H1 (cell line): ENCODE results near the gene KCNH4. TPM values are rescaled to one million over a fixed set of nuclear protein-coding genes. Genes with fewer than 3 reads are reported as not detected.

Experiments used
- CTCF ChIA-PET: fragments of 300-600 bp; sonication (Branson Sonifier 250); formaldehyde crosslinking; loops from one replicate; lab custom pipeline; 2021; ENCODE audit not compliant: partially characterized antibody; lab: Charles Lee
- POLR2A ChIA-PET: fragments of 300-600 bp; sonication (Branson Sonifier 250); formaldehyde crosslinking; loops from one replicate; lab custom pipeline; 2021; ENCODE audit warnings: inconsistent platforms; ENCODE audit not compliant: partially characterized antibody; lab: Charles Lee
- DNase-seq, 2 experiments: peaks; one replicate each; pipeline versions ENCODE4 v3.0.0 to v3.0.0-alpha.2; 2010 to 2022; ENCODE audit warnings: low spot score in 2 of 2, low read depth in 1 of 2, mixed read lengths in 1 of 2
- FAIRE-seq: peaks from 2 replicates; lab custom pipeline; 2011; peaks lifted over from hg19 to GRCh38; lab: Jason Lieb, UNC
- H2AFZ ChIP-seq: 2 replicates; pipeline ENCODE4 v1.8.1; 2012; ENCODE audit warnings: low read length, inconsistent platforms
- H2AK5ac ChIP-seq: 2 replicates; pipeline ENCODE4 v1.6.1; 2013; ENCODE audit warnings: low read depth, low read length
- H2BK120ac ChIP-seq: replicated peaks from 2 replicates; pipeline ENCODE3; 2013; ENCODE audit warnings: low read depth, low read length, inconsistent platforms
- H2BK12ac ChIP-seq: 2 replicates; pipeline ENCODE4 v1.6.1; 2013; ENCODE audit warnings: low read depth, low read length
- H2BK15ac ChIP-seq: 2 replicates; pipeline ENCODE4 v1.6.1; 2013; ENCODE audit warnings: low read length
- H2BK20ac ChIP-seq: 2 replicates; pipeline ENCODE4 v1.6.1; 2013; ENCODE audit warnings: low read length
- H2BK5ac ChIP-seq: 2 replicates; pipeline ENCODE4 v1.6.1; 2013; ENCODE audit warnings: low read depth, low read length
- H3K14ac ChIP-seq: 2 replicates; pipeline ENCODE4 v1.6.1; 2013; ENCODE audit warnings: inconsistent platforms; ENCODE audit not compliant: insufficient read length
- H3K18ac ChIP-seq: 2 replicates; pipeline ENCODE4 v1.6.1; 2013; ENCODE audit warnings: low read length; ENCODE audit errors: extremely low read depth
- H3K23ac ChIP-seq: 2 replicates; pipeline ENCODE4 v1.6.1; 2013; ENCODE audit warnings: inconsistent platforms; ENCODE audit not compliant: insufficient read length
- H3K23me2 ChIP-seq: 2 replicates; pipeline ENCODE4 v1.6.1; 2013; ENCODE audit warnings: low read depth, low read length
- H3K27ac ChIP-seq: 2 replicates; pipeline ENCODE4 v1.6.1; 2011; ENCODE audit warnings: low read depth, low read length, inconsistent platforms
- H3K27me3 ChIP-seq, 4 experiments: replicated peaks in 1 of 4; 1 replicate in 1 of 4; 2 replicates in 3 of 4; pipeline versions ENCODE4 v1.6.1 to v1.8.1; 2011 to 2013; ENCODE audit warnings: low read length in 3 of 4, mild to moderate bottlenecking in 3 of 4, inconsistent platforms in 2 of 4, mixed read lengths in 2 of 4, moderate library complexity in 1 of 4; ENCODE audit not compliant: control insufficient read depth in 3 of 4, insufficient read depth in 3 of 4; ENCODE audit errors: extremely low read depth in 1 of 4
- H3K36me3 ChIP-seq, 4 experiments: 2 replicates each; pipeline versions ENCODE4 v1.6.1 to v1.8.1; 2011 to 2013; ENCODE audit warnings: mild to moderate bottlenecking in 4 of 4, low read length in 3 of 4, moderate library complexity in 2 of 4, control low read depth in 1 of 4, inconsistent platforms in 1 of 4; ENCODE audit not compliant: insufficient read depth in 4 of 4, control insufficient read depth in 2 of 4
- H3K4ac ChIP-seq: replicated peaks from 2 replicates; pipeline ENCODE3; 2013; ENCODE audit warnings: low read length, low read depth, mixed read lengths, inconsistent platforms; ENCODE audit not compliant: insufficient read length
- H3K4me1 ChIP-seq, 4 experiments: replicated peaks in 1 of 4; 1 replicate in 1 of 4; 2 replicates in 3 of 4; pipeline versions ENCODE4 v1.6.1 to v1.8.1; 2011 to 2013; ENCODE audit warnings: low read length in 3 of 4, inconsistent platforms in 2 of 4, mixed read lengths in 1 of 4; ENCODE audit not compliant: insufficient read depth in 4 of 4, control insufficient read depth in 3 of 4
- H3K4me2 ChIP-seq, 2 experiments: 2 replicates each; pipeline versions ENCODE4 v1.6.1 to v1.8.1; 2011 to 2013; ENCODE audit warnings: low read depth in 2 of 2, low read length in 2 of 2, control low read depth in 1 of 2, inconsistent platforms in 1 of 2, mild to moderate bottlenecking in 1 of 2; ENCODE audit not compliant: insufficient read depth in 1 of 2
- H3K4me3 ChIP-seq, 4 experiments: fragments of 200-600, 300-600 bp in 1 of 4; sonication (generic), shearing (Covaris generic), sonication (Bioruptor Twin) in 1 of 4; 2 replicates each; pipeline versions ENCODE4 v1.5.1 to v1.8.1; 2011 to 2016; ENCODE audit warnings: low read length in 4 of 4, low read depth in 3 of 4, control low read depth in 2 of 4, inconsistent platforms in 2 of 4, mild to moderate bottlenecking in 2 of 4, mixed read lengths in 1 of 4, moderate library complexity in 1 of 4; ENCODE audit not compliant: insufficient read depth in 2 of 4; ENCODE audit errors: extremely low read depth in 1 of 4
- H3K56ac ChIP-seq: replicated peaks from 2 replicates; pipeline ENCODE3; 2013; ENCODE audit warnings: low read depth, mild to moderate bottlenecking, mixed read lengths, low read length, inconsistent platforms; ENCODE audit not compliant: insufficient read length
- H3K79me1 ChIP-seq: 2 replicates; pipeline ENCODE4 v1.6.1; 2013; ENCODE audit warnings: low read depth, low read length, control low read depth
- H3K79me2 ChIP-seq, 2 experiments: 2 replicates each; pipeline versions ENCODE4 v1.6.1 to v1.8.1; 2012 to 2013; ENCODE audit warnings: low read length in 2 of 2, mild to moderate bottlenecking in 2 of 2, inconsistent platforms in 1 of 2; ENCODE audit not compliant: insufficient read depth in 2 of 2, control insufficient read depth in 1 of 2
- H3K9ac ChIP-seq, 4 experiments: replicated peaks in 1 of 4; 1 replicate in 1 of 4; 2 replicates in 3 of 4; pipeline versions ENCODE4 v1.6.1 to v1.8.1; 2011 to 2013; ENCODE audit warnings: low read depth in 3 of 4, low read length in 3 of 4, control low read depth in 2 of 4, mild to moderate bottlenecking in 2 of 4, moderate library complexity in 2 of 4, inconsistent platforms in 1 of 4; ENCODE audit errors: extremely low read depth in 1 of 4
- H3K9me3 ChIP-seq, 2 experiments: 2 replicates each; pipeline versions ENCODE4 v1.6.1 to v1.8.1; 2012 to 2013; ENCODE audit warnings: mild to moderate bottlenecking in 2 of 2, moderate library complexity in 2 of 2, control low read depth in 1 of 2, inconsistent platforms in 1 of 2, low read depth in 1 of 2, low read length in 1 of 2, mixed read lengths in 1 of 2; ENCODE audit not compliant: insufficient read depth in 2 of 2
- H4K20me1 ChIP-seq, 2 experiments: replicated peaks in 1 of 2; 2 replicates each; pipeline versions ENCODE3 to v1.8.1; 2011 to 2013; ENCODE audit warnings: inconsistent platforms in 2 of 2, low read length in 2 of 2, mild to moderate bottlenecking in 1 of 2; ENCODE audit not compliant: insufficient read depth in 2 of 2, control insufficient read depth in 1 of 2
- H4K5ac ChIP-seq: 2 replicates; pipeline ENCODE4 v1.6.1; 2013; ENCODE audit warnings: low read length, low read depth, mixed read lengths, inconsistent platforms; ENCODE audit not compliant: insufficient read length
- H4K8ac ChIP-seq: 2 replicates; pipeline ENCODE4 v1.8.0; 2013; ENCODE audit warnings: mild to moderate bottlenecking, moderate library complexity, low read length, inconsistent platforms; ENCODE audit not compliant: insufficient read depth; ENCODE audit errors: extremely low read depth
- H4K91ac ChIP-seq: replicated peaks from 2 replicates; pipeline ENCODE3; 2013; ENCODE audit warnings: low read length, mixed read lengths, inconsistent platforms; ENCODE audit not compliant: insufficient read length
- CBX8 ChIP-seq: fragments of 300-800, 300-1000 bp; sonication (generic); IDR thresholded peaks from 2 replicates; pipeline ENCODE4 v1.7.1; 2016; ENCODE audit warnings: low read depth, low read length, borderline replicate concordance
- WGBS, 2 experiments: shearing (Covaris generic) in 1 of 2; methylation state at CpG; one replicate each; pipeline versions ENCODE4 v1.1.6 to v1.1.7; 2013 to 2015; ENCODE audit warnings: low lambda C conversion rate in 2 of 2, mixed read lengths in 2 of 2, inconsistent platforms in 1 of 2, low coverage in 1 of 2, missing lambda C conversion rate in 1 of 2; ENCODE audit not compliant: insufficient replicate concordance in 2 of 2, insufficient coverage in 1 of 2, insufficient read length in 1 of 2; ENCODE audit errors: extremely low coverage in 1 of 2, missing lambda C conversion rate in 1 of 2; 5-methylcytosine and 5-hydroxymethylcytosine counted together
- polyA plus RNA-seq, 7 experiments: library from polyadenylated mRNA; depleted of rRNA in 3 of 7; stranded (reverse) in 5 of 7; unstranded in 2 of 7; fragments of >200 nt in 5 of 7; fragments of 200-250 nt in 2 of 7; gene quantifications; 1 replicate in 5 of 7; 2 replicates in 1 of 7; 4 replicates in 1 of 7; pipeline versions ENCODE4 v1.2.1 to v1.2.3, GENCODE V29; 2011 to 2013; ENCODE audit warnings: missing spikeins in 2 of 7, mixed read lengths in 2 of 7
- total RNA-seq: library from RNA; stranded (reverse); fragmentation: NEBNext Ultra II Directional; extraction: Animal tissue kit (Norgen Biotek cat#: 25700); gene quantifications from 2 replicates; pipeline ENCODE4 v1.2.1, GENCODE V29; 2021

Gene KCNH4
- total and polyA plus RNA-seq, 2 of the 8 experiments (the other 6 are each of a cell fraction or from before 2014, with no cell fraction given) = 0.44 to 0.47 TPM

GRCh38 chr17:42166196-42166763, 14.7 kb downstream of the KCNH4 start:
- no peak overlapping the region for H2BK12ac ChIP-seq
- no peak overlapping the region for H3K4me2 ChIP-seq
- H3K9ac ChIP-seq = no peak overlapping the region
- H3K14ac ChIP-seq = no peak overlapping the region
- no peaks in the 10 kb centered on the region for H3K79me2 ChIP-seq
- H3K4me3 ChIP-seq = no peak overlapping the region
- H2BK120ac ChIP-seq = no peak overlapping the region
- H3K36me3 ChIP-seq = no peaks in the 10 kb centered on the region
- H4K5ac ChIP-seq = no peak overlapping the region
- H3K4ac ChIP-seq = no peak overlapping the region
- H3K27me3 ChIP-seq = no peaks in the 10 kb centered on the region
- WGBS, 2 experiments = 90% methylated on average over 19 of the region's 19 CpGs; no CpG with 5 or more reads in 1 of the 2 experiments
- H3K4me1 ChIP-seq = no peaks in the 10 kb centered on the region; a peak in 2 of 7 replicates
- H3K9me3 ChIP-seq = no peaks in the 10 kb centered on the region
- H2AK5ac ChIP-seq = no peak overlapping the region
- H3K18ac ChIP-seq = no peak overlapping the region
- H4K20me1 ChIP-seq = no peaks in the 10 kb centered on the region
- DNase-seq = no peak
- H3K56ac ChIP-seq = no peak overlapping the region
- H3K23ac ChIP-seq = no peak overlapping the region
- no peak overlapping the region for H4K91ac ChIP-seq
- H3K23me2 ChIP-seq = no peaks in the 10 kb centered on the region
- H4K8ac ChIP-seq = no peak overlapping the region
- POLR2A ChIA-PET = no interaction called here
- no peak overlapping the region for H2BK15ac ChIP-seq
- no peak overlapping the region for H2BK20ac ChIP-seq
- no peak overlapping the region for H2BK5ac ChIP-seq
- TF ChIP-seq CBX8 = no peak
- no peaks in the 10 kb centered on the region for H3K79me1 ChIP-seq
- no peak for FAIRE-seq
- CTCF ChIA-PET = interaction anchor here (1.4 kb wide), 1 partner anchor 206 kb away, joined by 3 read pairs; no protein-coding TSS in a partner anchor
- no peak overlapping the region for H3K27ac ChIP-seq
- no peak overlapping the region for H2AFZ ChIP-seq
